GM23248 (cell line): ENCODE measurements around the gene EML4.

Experiments
- EZH2 ChIP-seq: fragments of 200-600 bp; sonication (generic); IDR thresholded peaks from 2 replicates; pipeline ENCODE4 v1.6.1; 2018; ENCODE audit warnings: antibody characterized with exemption, mild to moderate bottlenecking; ENCODE audit not compliant: insufficient read depth, poor library complexity, severe bottlenecking
- EZH2phosphoT487 ChIP-seq: fragments of 200-600 bp; sonication (generic); IDR thresholded peaks from 2 replicates; pipeline ENCODE4 v1.6.1; 2018; ENCODE audit warnings: antibody characterized with exemption, moderate library complexity, mild to moderate bottlenecking, low read depth; ENCODE audit not compliant: insufficient read depth

GRCh38 chr2:42170619-42171395 is 1.7 kb downstream of the EML4 start:
- TF ChIP-seq EZH2 (no peak), EZH2phosphoT487 (no peak)
